ENCODE data around the gene NUDT3. TPM values are rescaled to one million over a fixed set of nuclear protein-coding genes. Genes with fewer than 3 reads are reported as not detected.

NUDT3 gene
- total and polyA plus RNA-seq, 9 of the 15 experiments (the other 6 are each of a cell fraction or from before 2014, with no cell fraction given) = 5.4 to 81.2 (median 56.4) TPM

DNA sequence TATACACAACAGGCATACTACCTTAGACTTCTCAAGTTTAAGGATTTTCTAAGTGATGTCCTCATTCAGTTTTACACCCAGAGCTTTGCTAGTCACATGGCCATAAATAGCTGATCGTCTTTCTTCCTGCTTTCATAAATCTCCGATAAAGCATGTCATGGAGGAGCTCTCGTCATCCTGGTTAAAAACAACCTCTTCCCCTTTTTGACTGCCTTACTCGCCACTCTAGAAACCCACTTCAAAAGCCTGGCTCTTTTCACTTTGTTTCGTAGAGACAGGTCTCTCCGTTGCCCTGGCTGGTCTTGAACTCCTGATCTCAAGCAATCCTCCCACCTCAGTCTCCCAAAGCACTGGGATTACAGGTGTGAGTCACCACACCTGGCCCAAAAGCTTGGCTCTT is 76.7 kb downstream of the NUDT3 start (continued):
- TF ChIP-seq, protein P1, sequence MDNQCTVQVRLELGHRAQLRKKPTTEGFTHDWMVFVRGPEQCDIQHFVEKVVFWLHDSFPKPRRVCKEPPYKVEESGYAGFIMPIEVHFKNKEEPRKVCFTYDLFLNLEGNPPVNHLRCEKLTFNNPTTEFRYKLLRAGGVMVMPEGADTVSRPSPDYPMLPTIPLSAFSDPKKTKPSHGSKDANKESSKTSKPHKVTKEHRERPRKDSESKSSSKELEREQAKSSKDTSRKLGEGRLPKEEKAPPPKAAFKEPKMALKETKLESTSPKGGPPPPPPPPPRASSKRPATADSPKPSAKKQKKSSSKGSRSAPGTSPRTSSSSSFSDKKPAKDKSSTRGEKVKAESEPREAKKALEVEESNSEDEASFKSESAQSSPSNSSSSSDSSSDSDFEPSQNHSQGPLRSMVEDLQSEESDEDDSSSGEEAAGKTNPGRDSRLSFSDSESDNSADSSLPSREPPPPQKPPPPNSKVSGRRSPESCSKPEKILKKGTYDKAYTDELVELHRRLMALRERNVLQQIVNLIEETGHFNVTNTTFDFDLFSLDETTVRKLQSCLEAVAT (IDR thresholded peaks at IDR 0.05) = no peak
- TF ChIP-seq TEAD4 (IDR thresholded peaks at IDR 0.05; ENCODE audit: low read length) = no peak
- TF ChIP-seq TEAD4 (CRISPR knock-in tag; IDR thresholded peaks at IDR 0.05; ENCODE audit: borderline replicate concordance) = no peak
- no peak for TF ChIP-seq LARP7 (IDR thresholded peaks at IDR 0.05)
- TF ChIP-seq NCOA2 (IDR thresholded peaks at IDR 0.05; ENCODE audit: partially characterized antibody in 2 of 2) = no peak
- TF ChIP-seq ZNF668 (CRISPR knock-in tag; IDR thresholded peaks at IDR 0.05) = 0 out of 2 replicates have a peak, but pooled peaks have one; percentile 10
- no peak for TF ChIP-seq ZNF717 (CRISPR knock-in tag; IDR thresholded peaks at IDR 0.05)
- TF ChIP-seq, protein P2, sequence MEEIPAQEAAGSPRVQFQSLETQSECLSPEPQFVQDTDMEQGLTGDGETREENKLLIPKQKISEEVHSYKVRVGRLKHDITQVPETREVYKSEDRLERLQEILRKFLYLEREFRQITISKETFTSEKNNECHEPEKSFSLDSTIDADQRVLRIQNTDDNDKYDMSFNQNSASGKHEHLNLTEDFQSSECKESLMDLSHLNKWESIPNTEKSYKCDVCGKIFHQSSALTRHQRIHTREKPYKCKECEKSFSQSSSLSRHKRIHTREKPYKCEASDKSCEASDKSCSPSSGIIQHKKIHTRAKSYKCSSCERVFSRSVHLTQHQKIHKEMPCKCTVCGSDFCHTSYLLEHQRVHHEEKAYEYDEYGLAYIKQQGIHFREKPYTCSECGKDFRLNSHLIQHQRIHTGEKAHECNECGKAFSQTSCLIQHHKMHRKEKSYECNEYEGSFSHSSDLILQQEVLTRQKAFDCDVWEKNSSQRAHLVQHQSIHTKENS (CRISPR knock-in tag; IDR thresholded peaks at IDR 0.05) = no peak
- TF ChIP-seq, protein P3, sequence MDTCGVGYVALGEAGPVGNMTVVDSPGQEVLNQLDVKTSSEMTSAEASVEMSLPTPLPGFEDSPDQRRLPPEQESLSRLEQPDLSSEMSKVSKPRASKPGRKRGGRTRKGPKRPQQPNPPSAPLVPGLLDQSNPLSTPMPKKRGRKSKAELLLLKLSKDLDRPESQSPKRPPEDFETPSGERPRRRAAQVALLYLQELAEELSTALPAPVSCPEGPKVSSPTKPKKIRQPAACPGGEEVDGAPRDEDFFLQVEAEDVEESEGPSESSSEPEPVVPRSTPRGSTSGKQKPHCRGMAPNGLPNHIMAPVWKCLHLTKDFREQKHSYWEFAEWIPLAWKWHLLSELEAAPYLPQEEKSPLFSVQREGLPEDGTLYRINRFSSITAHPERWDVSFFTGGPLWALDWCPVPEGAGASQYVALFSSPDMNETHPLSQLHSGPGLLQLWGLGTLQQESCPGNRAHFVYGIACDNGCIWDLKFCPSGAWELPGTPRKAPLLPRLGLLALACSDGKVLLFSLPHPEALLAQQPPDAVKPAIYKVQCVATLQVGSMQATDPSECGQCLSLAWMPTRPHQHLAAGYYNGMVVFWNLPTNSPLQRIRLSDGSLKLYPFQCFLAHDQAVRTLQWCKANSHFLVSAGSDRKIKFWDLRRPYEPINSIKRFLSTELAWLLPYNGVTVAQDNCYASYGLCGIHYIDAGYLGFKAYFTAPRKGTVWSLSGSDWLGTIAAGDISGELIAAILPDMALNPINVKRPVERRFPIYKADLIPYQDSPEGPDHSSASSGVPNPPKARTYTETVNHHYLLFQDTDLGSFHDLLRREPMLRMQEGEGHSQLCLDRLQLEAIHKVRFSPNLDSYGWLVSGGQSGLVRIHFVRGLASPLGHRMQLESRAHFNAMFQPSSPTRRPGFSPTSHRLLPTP (IDR thresholded peaks at IDR 0.05; ENCODE audit: borderline replicate concordance, extremely low read depth, insufficient read length) = no peak
- TF ChIP-seq ZNF507 (tag; conservative IDR thresholded peaks at IDR 0.05) = no peak
- no peak for TF ChIP-seq ZC3H4 (CRISPR knock-in tag; IDR thresholded peaks at IDR 0.05; ENCODE audit: borderline replicate concordance)
- no peak for TF ChIP-seq FOS (IDR thresholded peaks at IDR 0.05; ENCODE audit: extremely low read depth, insufficient read length)
- TF ChIP-seq CHCHD3 (CRISPR knock-in tag; IDR thresholded peaks at IDR 0.05) = no peak
- TF ChIP-seq, protein P4, sequence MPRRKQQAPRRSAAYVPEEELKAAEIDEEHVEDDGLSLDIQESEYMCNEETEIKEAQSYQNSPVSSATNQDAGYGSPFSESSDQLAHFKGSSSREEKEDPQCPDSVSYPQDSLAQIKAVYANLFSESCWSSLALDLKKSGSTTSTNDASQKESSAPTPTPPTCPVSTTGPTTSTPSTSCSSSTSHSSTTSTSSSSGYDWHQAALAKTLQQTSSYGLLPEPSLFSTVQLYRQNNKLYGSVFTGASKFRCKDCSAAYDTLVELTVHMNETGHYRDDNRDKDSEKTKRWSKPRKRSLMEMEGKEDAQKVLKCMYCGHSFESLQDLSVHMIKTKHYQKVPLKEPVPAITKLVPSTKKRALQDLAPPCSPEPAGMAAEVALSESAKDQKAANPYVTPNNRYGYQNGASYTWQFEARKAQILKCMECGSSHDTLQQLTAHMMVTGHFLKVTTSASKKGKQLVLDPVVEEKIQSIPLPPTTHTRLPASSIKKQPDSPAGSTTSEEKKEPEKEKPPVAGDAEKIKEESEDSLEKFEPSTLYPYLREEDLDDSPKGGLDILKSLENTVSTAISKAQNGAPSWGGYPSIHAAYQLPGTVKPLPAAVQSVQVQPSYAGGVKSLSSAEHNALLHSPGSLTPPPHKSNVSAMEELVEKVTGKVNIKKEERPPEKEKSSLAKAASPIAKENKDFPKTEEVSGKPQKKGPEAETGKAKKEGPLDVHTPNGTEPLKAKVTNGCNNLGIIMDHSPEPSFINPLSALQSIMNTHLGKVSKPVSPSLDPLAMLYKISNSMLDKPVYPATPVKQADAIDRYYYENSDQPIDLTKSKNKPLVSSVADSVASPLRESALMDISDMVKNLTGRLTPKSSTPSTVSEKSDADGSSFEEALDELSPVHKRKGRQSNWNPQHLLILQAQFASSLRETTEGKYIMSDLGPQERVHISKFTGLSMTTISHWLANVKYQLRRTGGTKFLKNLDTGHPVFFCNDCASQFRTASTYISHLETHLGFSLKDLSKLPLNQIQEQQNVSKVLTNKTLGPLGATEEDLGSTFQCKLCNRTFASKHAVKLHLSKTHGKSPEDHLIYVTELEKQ (CRISPR knock-in tag; IDR thresholded peaks at IDR 0.05) = 0 out of 2 replicates have a peak, but pooled peaks have one; percentile 32
- TF ChIP-seq TAF1 (IDR thresholded peaks at IDR 0.05; ENCODE audit: control insufficient read depth, extremely low read depth, insufficient read depth, low read length, severe bottlenecking) = no peak
- TF ChIP-seq HNRNPUL1 (IDR thresholded peaks at IDR 0.05; ENCODE audit: low read length) = no peak
- TF ChIP-seq ATF1 (CRISPR knock-in tag; IDR thresholded peaks at IDR 0.05) = no peak
- TF ChIP-seq ATF1 (tag; IDR thresholded peaks at IDR 0.05) = peak; percentile 29; the same call in 1 of the 2 replicates
- no peak for TF ChIP-seq MYBL2 (IDR thresholded peaks at IDR 0.05; ENCODE audit: low read depth)
- no peak for TF ChIP-seq MYBL2 (CRISPR knock-in tag; IDR thresholded peaks at IDR 0.05; ENCODE audit: borderline replicate concordance)
- no peak for TF ChIP-seq PRPF4 (IDR thresholded peaks at IDR 0.05; ENCODE audit: insufficient read depth, low read depth, low read length, poor library complexity, severe bottlenecking)
